GM19455 (cell line): ENCODE measurements around the gene KIF2C.
"Not testable (repeated sequence)": the region's sequence is repeated elsewhere in the genome, so short reads cannot be mapped to it uniquely, and the experiment has no call there.

ENCODE experiments used
- ATAC-seq: cut with Tn5 transposase; IDR thresholded peaks from one replicate; pipeline ENCODE4 v1.9.1; 2021; ENCODE audit not compliant: unreplicated experiment

Gene KIF2C

DNA sequence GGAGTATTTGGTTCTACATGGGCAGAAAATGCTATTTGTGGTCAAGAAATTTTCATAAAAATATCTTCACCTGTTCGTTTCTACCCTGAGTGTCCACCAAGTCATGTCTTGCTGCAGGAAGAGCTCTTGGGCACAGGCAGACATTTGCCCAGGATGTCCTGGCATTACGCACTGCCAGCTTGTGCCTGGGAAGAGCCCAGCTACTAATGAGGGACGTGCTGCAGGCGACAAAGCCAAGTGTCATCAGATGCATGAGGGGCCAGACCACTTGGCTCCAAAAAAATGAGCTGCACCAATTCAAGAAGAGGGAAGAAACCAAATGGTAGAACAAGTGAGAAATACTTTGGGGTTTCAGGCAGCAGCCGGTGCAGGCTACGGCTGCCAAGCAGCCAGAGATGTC is 21.5 kb upstream of the KIF2C start:
- ATAC-seq: no peak

GRCh38 chr1:44719318-44719717 is 20.3 kb upstream of the KIF2C start:
- no peak for ATAC-seq

- ATAC-seq: no peak
Observed at GRCh38 chr1:44720281-44720680, 19.4 kb upstream of the KIF2C start.

GRCh38 chr1:44721485-44722361 is 17.9 kb upstream of the KIF2C start:
- peak; percentile 80 for ATAC-seq

- ATAC-seq: no peak
Observed at GRCh38 chr1:44723064-44723463, 16.6 kb upstream of the KIF2C start.

- no peak for ATAC-seq
Observed at GRCh38 chr1:44723496-44724295, 15.9 kb upstream of the KIF2C start.

DNA sequence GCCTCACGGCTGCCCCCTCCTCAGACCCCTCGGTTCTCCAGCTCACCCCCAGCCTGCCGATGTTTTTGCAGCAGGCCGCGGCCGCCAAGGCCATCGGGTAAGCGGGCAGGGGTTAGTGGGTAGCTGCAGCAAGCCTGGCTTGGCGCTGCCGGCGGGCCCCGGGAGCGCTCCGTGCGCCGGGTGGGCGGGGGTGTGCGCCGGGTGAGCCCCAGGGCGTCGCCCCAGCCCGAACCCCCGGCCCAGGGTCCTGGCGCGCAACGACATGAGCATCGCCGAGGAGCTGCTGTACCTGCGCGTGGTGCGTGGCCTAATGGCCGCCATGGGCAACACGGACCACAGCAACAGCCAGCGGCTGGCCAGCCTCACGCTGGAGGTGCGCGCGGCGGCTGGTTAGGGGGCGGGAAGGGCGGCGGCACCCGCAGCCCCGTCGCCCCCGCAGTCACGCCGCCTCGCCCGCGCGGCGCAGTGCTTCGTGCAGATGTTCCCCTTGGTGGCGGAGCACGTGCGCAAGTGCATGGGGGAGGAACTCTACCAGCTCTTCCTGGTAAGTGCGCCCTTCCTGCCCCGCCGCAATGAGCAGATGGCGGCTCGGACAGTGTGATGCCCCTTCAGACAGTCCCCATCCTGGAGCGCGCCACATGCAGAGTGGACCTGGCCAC is 15.2 kb upstream of the KIF2C start:
- ATAC-seq: no peak

DNA sequence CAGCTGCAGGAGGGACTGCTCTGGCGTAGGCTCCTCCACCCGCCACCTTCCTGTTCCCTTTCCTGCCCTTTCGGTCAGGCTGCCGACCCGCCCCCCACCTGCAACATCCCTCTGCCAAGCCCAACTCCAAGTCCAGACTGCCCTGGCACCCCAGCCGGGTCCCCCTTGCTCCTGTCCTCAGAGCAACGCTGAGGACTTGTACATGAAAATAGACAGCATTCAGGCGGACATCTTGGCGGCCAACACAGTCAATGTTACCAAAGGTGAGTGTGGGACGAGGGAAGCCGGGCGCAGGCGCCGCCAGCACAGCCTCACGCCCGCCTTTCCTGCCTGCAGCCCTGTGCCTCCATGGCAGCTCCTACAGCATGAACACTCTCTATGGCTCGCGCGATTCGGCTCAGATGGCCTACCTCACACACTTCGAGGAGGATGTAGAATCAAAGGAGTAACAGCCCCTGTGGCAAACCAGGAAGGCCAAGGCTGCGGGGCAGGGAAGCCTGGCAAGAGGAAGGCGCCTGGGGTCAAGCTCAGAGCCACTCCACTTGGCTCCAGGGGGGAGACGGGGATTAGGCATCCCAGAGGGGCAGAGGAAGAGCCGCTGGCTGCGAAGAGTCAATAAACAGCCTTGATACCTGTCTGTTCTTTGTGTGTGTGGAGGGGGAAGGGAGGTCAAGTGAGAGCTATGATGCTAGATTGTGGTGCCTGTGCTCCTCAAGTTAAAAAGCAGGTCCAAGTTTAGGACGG is 14.5 kb upstream of the KIF2C start:
- no peak for ATAC-seq

GRCh38 chr1:44730741-44731512 is 8.7 kb upstream of the KIF2C start, which contains the start of gene RNU5D-1:
Gene RNU5D-1 (minus strand): TSS chr1:44731170.
- peak; percentile 57 for ATAC-seq

DNA sequence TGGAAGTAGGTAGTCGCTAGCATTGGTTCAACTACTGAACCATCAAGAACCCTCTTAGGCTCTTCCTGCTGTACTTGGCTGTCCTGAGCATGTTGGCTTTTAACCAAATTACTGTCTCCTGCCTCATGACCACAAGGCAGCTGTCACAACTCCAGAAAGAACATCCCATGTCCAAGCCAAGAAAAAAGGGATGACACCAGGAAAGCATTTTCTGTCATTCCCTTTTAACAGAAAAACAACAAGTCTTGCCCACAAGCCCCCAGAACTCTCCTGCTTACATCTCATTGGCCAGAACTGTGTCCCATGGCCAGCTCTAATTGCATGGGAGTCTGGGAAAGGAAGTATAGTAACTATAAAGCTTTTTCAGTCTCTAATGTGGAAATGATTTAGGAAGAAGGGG is 6.3 kb upstream of the KIF2C start:
- ATAC-seq: no peak

- no peak for ATAC-seq
Observed at GRCh38 chr1:44733784-44734183, 5.9 kb upstream of the KIF2C start.

- no peak for ATAC-seq
Observed at GRCh38 chr1:44735992-44736391, 3.6 kb upstream of the KIF2C start.

- ATAC-seq: not testable (repeated sequence)
Observed at GRCh38 chr1:44738953-44739306, 707 bp upstream of the KIF2C start.

- no peak for ATAC-seq
Observed at GRCh38 chr1:44740179-44740617, 561 bp downstream of the KIF2C start.

- no peak for ATAC-seq
Observed at GRCh38 chr1:44743211-44743610, 3.6 kb downstream of the KIF2C start.

DNA sequence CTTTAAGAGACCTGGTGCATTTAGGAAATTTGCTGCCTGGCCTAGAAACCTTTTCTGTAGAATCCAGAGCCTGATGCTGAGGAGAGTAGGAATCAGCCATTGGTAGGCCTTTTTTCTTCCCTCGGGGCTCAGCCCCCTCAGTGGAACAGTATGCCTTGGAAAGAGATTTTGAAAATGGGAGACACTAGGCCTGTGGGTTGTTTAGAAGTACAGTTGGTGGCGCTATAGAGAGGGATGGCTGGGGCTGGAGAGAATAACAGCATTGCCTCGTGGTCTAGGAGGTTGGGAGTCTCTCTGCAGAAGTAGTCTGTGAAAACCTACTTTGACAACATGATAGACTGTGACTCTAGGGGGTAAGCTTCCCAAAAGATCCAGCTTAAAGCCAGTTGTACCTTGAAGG is 8.2 kb downstream of the KIF2C start:
- no peak for ATAC-seq

DNA sequence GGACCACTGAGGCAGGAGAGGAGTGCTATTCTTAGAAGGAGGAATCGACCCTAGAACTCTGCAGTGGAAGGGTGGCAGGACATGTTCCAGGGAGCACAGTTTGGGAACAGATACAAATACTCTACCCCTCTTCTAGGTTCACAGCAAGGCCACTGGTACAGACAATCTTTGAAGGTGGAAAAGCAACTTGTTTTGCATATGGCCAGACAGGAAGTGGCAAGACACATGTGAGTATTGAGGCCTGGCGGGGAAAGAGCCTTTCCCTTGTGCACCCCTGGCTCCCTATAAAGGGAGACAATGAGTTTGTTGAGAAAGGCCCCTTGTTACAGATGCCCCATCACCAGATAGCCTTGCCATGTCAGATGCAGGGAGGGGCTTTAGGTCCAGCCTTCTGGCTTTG is 17.8 kb downstream of the KIF2C start:
- no peak for ATAC-seq

GRCh38 chr1:44759077-44759476 is 19.4 kb downstream of the KIF2C start:
- ATAC-seq: no peak

GRCh38 chr1:44760876-44761275 is 21.2 kb downstream of the KIF2C start:
- no peak for ATAC-seq

GRCh38 chr1:44766421-44766820 is 26.8 kb downstream of the KIF2C start:
- not testable (repeated sequence) for ATAC-seq
